ENCODE measurements around the gene EXO1. TPM values are rescaled to one million over a fixed set of nuclear protein-coding genes. Genes with fewer than 3 reads are reported as not detected.

The EXO1 gene
- polyA plus RNA-seq, 1 of the 3 experiments (the other 2 are of a cell fraction): 3.9 TPM

DNA sequence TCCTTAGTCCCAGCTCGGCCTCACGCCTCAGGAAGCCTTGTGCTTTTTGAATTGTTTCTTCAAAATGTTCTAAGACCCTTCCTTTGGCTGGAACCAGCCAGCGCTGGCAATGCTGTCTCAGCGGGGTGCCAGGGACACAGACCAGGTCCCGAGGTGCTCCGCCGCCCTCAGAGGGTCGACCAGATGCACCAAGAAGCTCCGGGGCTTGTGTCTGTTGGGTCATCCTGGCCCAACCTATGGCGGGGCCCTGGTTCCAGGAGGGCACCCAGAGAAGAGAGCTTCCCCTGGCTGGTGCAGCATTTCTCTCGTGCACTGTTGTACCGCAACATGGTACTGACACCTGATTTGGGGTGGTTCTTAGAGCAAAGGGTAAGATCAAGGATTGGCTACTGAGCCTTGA lies 69.5 kb downstream of the EXO1 start:
- ChIA-PET CTCF (no interaction called here), POLR2A (no interaction called here)
- no peak for DNase-seq
- Histone ChIP-seq H3K9ac (no peak overlapping the region), H3K9me3 (no peaks in the 10 kb centered on the region), H3F3A (replicated peaks; ENCODE audit: insufficient read depth) (no peaks in the 10 kb centered on the region), H3K4me2 (no peak overlapping the region), H3K27ac (ENCODE audit: low read depth in 2 of 2, low read length in 1 of 2) (no peak overlapping the region), H3K9me2 (no peaks in the 10 kb centered on the region), H3K79me2 (ENCODE audit: insufficient read depth) (no peaks in the 10 kb centered on the region), H3K36me3 (replicated peaks in 1 of 2; ENCODE audit: control insufficient read depth in 1 of 2, insufficient read depth in 2 of 2, low read length in 1 of 2) (no peaks in the 10 kb centered on the region), H3K4me3 (ENCODE audit: low read depth in 2 of 2, low read length in 1 of 2) (no peak overlapping the region), H3K4me1 (ENCODE audit: control insufficient read depth in 1 of 2, insufficient read depth in 2 of 2, low read depth in 1 of 2, low read length in 1 of 2) (no peaks in the 10 kb centered on the region), H2AFZ (ENCODE audit: low read depth) (no peak overlapping the region), H3K27me3 (ENCODE audit: insufficient read depth) (no peaks in the 10 kb centered on the region), H4K20me1 (ENCODE audit: insufficient read depth) (no peaks in the 10 kb centered on the region)
- WGBS (ENCODE audit: low lambda C conversion rate): 95% methylated on average over 12 of the region's 12 CpGs
- TF ChIP-seq CHD2 (IDR thresholded peaks at IDR 0.05; ENCODE audit: low read length, partially characterized antibody) (no peak), RXRA (IDR thresholded peaks at IDR 0.05; ENCODE audit: borderline replicate concordance, low read depth) (no peak), IRF3 (IDR thresholded peaks at IDR 0.05; ENCODE audit: low read depth, low read length) (no peak), PBX3 (IDR thresholded peaks at IDR 0.05) (no peak), YY1 (IDR thresholded peaks at IDR 0.05; ENCODE audit: low read depth) (no peak), GABPA (IDR thresholded peaks at IDR 0.05; ENCODE audit: low read depth) (no peak), TEAD4 (IDR thresholded peaks at IDR 0.05; ENCODE audit: borderline replicate concordance, insufficient read depth) (no peak), REST (IDR thresholded peaks at IDR 0.05; ENCODE audit: low read depth, low read length) (no peak), MXI1 (IDR thresholded peaks at IDR 0.05; ENCODE audit: low read depth, low read length) (no peak), JUND (IDR thresholded peaks at IDR 0.05) (no peak), POLR2AphosphoS5 (IDR thresholded peaks at IDR 0.05; ENCODE audit: low read depth, low read length) (no peak), SMC3 (IDR thresholded peaks at IDR 0.05; ENCODE audit: low read depth, low read length) (no peak), FOXM1 (IDR thresholded peaks at IDR 0.05; ENCODE audit: low read depth) (no peak), RFX5 (IDR thresholded peaks at IDR 0.05; ENCODE audit: low read length) (no peak), CTCF (IDR thresholded peaks at IDR 0.05) (no peak), TCF12 (IDR thresholded peaks at IDR 0.05) (no peak), NRF1 (IDR thresholded peaks at IDR 0.05; ENCODE audit: low read depth, low read length) (no peak), RCOR1 (IDR thresholded peaks at IDR 0.05; ENCODE audit: low read length) (no peak)
- TF ChIP-seq, protein P1, sequence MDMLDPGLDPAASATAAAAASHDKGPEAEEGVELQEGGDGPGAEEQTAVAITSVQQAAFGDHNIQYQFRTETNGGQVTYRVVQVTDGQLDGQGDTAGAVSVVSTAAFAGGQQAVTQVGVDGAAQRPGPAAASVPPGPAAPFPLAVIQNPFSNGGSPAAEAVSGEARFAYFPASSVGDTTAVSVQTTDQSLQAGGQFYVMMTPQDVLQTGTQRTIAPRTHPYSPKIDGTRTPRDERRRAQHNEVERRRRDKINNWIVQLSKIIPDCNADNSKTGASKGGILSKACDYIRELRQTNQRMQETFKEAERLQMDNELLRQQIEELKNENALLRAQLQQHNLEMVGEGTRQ (IDR thresholded peaks at IDR 0.05; ENCODE audit: borderline replicate concordance, low read depth, low read length): no peak
- TF ChIP-seq, protein P2, sequence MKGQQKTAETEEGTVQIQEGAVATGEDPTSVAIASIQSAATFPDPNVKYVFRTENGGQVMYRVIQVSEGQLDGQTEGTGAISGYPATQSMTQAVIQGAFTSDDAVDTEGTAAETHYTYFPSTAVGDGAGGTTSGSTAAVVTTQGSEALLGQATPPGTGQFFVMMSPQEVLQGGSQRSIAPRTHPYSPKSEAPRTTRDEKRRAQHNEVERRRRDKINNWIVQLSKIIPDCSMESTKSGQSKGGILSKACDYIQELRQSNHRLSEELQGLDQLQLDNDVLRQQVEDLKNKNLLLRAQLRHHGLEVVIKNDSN (IDR thresholded peaks at IDR 0.05; ENCODE audit: borderline replicate concordance, low read depth): no peak

All from SK-N-SH (cell line).